Measurements from ENCODE around the gene CCL2.

Gene CCL2

GRCh38 chr17:34257299-34257985 lies 2.4 kb downstream of the CCL2 start:
- Histone ChIP-seq H3K4me3 (ENCODE audit: low read length, poor library complexity, severe bottlenecking) (no peak overlapping the region), H2AFZ (ENCODE audit: low read length) (no peak overlapping the region), H3K79me2 (ENCODE audit: insufficient read depth, low read length) (no peaks in the 10 kb centered on the region), H3K27me3 (ENCODE audit: insufficient read depth, low read length, poor library complexity, severe bottlenecking) (no peaks in the 10 kb centered on the region), H3K9ac (ENCODE audit: low read depth, low read length, poor library complexity, severe bottlenecking) (no peak overlapping the region), H3K4me2 (ENCODE audit: low read depth, low read length, poor library complexity, severe bottlenecking) (no peak overlapping the region), H3K4me1 (ENCODE audit: insufficient read depth, low read length, poor library complexity, severe bottlenecking) (no peaks in the 10 kb centered on the region), H3K36me3 (ENCODE audit: insufficient read depth, low read length) (no peaks in the 10 kb centered on the region), H3K9me2 (replicated peaks; ENCODE audit: low read depth, low read length) (no peaks in the 10 kb centered on the region), H3K9me3 (ENCODE audit: insufficient read depth, low read depth, low read length) (no peaks in the 10 kb centered on the region), H4K20me1 (ENCODE audit: insufficient read depth, low read length, poor library complexity, severe bottlenecking) (no peaks in the 10 kb centered on the region), H3F3A (ENCODE audit: low read depth) (no peaks in the 10 kb centered on the region)
- no peak for TF ChIP-seq EZH2phosphoT487 (IDR thresholded peaks at IDR 0.05; ENCODE audit: borderline replicate concordance)
- no peak for TF ChIP-seq CTCF (conservative IDR thresholded peaks at IDR 0.05; ENCODE audit: low read length)

GRCh38 chr17:34257986-34258326 lies 2.9 kb downstream of the CCL2 start:
- no peaks in the 10 kb centered on the region for H3K4me1 ChIP-seq (ENCODE audit: insufficient read depth, low read length, poor library complexity, severe bottlenecking)
- no peak overlapping the region for H2AFZ ChIP-seq (ENCODE audit: low read length)
- no peaks in the 10 kb centered on the region for H3K9me2 ChIP-seq (replicated peaks; ENCODE audit: low read depth, low read length)
- no peak overlapping the region for H3K4me3 ChIP-seq (ENCODE audit: low read length, poor library complexity, severe bottlenecking)
- H3K9ac ChIP-seq (ENCODE audit: low read depth, low read length, poor library complexity, severe bottlenecking), result no peak overlapping the region
- H3F3A ChIP-seq (ENCODE audit: low read depth), result no peaks in the 10 kb centered on the region
- H3K79me2 ChIP-seq (ENCODE audit: insufficient read depth, low read length), result no peaks in the 10 kb centered on the region
- H3K27me3 ChIP-seq (ENCODE audit: insufficient read depth, low read length, poor library complexity, severe bottlenecking), result no peaks in the 10 kb centered on the region
- TF ChIP-seq EZH2phosphoT487 (IDR thresholded peaks at IDR 0.05; ENCODE audit: borderline replicate concordance), result no peak
- no peak for TF ChIP-seq CTCF (conservative IDR thresholded peaks at IDR 0.05; ENCODE audit: low read length)
- H4K20me1 ChIP-seq (ENCODE audit: insufficient read depth, low read length, poor library complexity, severe bottlenecking), result no peaks in the 10 kb centered on the region
- H3K36me3 ChIP-seq (ENCODE audit: insufficient read depth, low read length), result no peaks in the 10 kb centered on the region
- no peaks in the 10 kb centered on the region for H3K9me3 ChIP-seq (ENCODE audit: insufficient read depth, low read depth, low read length)
- H3K4me2 ChIP-seq (ENCODE audit: low read depth, low read length, poor library complexity, severe bottlenecking), result no peak overlapping the region

- Histone ChIP-seq H3K4me3 (ENCODE audit: low read length, poor library complexity, severe bottlenecking) (no peak overlapping the region), H4K20me1 (ENCODE audit: insufficient read depth, low read length, poor library complexity, severe bottlenecking) (no peaks in the 10 kb centered on the region), H2AFZ (ENCODE audit: low read length) (no peak overlapping the region), H3K4me2 (ENCODE audit: low read depth, low read length, poor library complexity, severe bottlenecking) (no peak overlapping the region), H3K9me2 (replicated peaks; ENCODE audit: low read depth, low read length) (no peaks in the 10 kb centered on the region), H3K9ac (ENCODE audit: low read depth, low read length, poor library complexity, severe bottlenecking) (no peak overlapping the region), H3K9me3 (ENCODE audit: insufficient read depth, low read depth, low read length) (no peaks in the 10 kb centered on the region), H3F3A (ENCODE audit: low read depth) (no peaks in the 10 kb centered on the region), H3K79me2 (ENCODE audit: insufficient read depth, low read length) (no peaks in the 10 kb centered on the region), H3K4me1 (ENCODE audit: insufficient read depth, low read length, poor library complexity, severe bottlenecking) (no peaks in the 10 kb centered on the region), H3K36me3 (ENCODE audit: insufficient read depth, low read length) (no peaks in the 10 kb centered on the region), H3K27me3 (ENCODE audit: insufficient read depth, low read length, poor library complexity, severe bottlenecking) (no peaks in the 10 kb centered on the region)
- TF ChIP-seq EZH2phosphoT487 (IDR thresholded peaks at IDR 0.05; ENCODE audit: borderline replicate concordance), result no peak
- TF ChIP-seq CTCF (conservative IDR thresholded peaks at IDR 0.05; ENCODE audit: low read length), result no peak
Measured at GRCh38 chr17:34259146-34259545, 4.1 kb downstream of the CCL2 start.
